HG02798 (cell line): ENCODE data around the gene ANK3.

Experiments used
- ATAC-seq: cut with Tn5 transposase; IDR thresholded peaks from one replicate; pipeline ENCODE4 v1.9.1; 2021; ENCODE audit warnings: mild to moderate bottlenecking; ENCODE audit not compliant: unreplicated experiment, poor library complexity

Gene ANK3

GRCh38 chr10:60414877-60415585, 25.4 kb upstream of the ANK3 start:
- no peak for ATAC-seq

DNA sequence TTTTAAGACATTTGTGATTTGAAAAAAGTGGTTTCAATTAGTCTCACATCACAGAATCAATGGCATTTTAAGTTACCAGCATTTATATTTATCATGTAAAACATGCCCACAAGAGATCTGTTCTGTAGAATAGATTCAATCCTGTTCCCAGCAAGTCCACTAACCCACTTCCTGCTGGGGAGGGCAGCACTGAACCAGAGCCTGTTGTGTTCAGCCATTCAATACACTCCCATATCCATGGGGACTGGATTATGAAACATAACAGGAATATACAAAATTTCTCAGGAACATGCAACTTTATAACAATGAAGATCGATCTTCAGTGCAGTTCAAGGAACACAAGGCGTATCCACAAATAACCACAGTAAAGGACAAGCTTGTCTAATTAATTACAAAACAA, 24.4 kb upstream of the ANK3 start:
- ATAC-seq = no peak

GRCh38 chr10:60413306-60414012, 23.8 kb upstream of the ANK3 start:
- no peak for ATAC-seq

- no peak for ATAC-seq
Observed at GRCh38 chr10:60410970-60411369, 21.3 kb upstream of the ANK3 start.

DNA sequence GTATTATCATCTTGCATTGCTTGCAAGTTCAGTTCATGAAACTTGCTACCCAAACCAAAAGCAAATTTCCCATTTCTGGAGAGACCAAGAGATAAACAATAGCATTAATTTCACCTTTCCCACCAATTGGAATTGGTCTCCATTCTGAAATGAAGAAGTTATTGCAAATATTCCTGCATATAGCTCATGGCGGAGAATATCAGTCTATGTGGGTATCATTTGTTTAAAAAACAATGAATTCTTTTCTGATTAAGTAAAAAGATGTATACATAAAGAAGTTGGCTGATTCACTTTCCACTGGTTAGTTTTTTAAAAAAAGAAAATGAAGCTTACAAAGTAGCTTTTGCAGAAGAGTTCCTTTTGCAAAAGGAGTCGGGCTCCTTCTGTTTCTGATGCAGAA, 19.5 kb upstream of the ANK3 start:
- ATAC-seq = no peak

GRCh38 chr10:60406182-60406581, 16.5 kb upstream of the ANK3 start:
- ATAC-seq = no peak

- no peak for ATAC-seq
Observed at GRCh38 chr10:60405172-60405571, 15.5 kb upstream of the ANK3 start.

DNA sequence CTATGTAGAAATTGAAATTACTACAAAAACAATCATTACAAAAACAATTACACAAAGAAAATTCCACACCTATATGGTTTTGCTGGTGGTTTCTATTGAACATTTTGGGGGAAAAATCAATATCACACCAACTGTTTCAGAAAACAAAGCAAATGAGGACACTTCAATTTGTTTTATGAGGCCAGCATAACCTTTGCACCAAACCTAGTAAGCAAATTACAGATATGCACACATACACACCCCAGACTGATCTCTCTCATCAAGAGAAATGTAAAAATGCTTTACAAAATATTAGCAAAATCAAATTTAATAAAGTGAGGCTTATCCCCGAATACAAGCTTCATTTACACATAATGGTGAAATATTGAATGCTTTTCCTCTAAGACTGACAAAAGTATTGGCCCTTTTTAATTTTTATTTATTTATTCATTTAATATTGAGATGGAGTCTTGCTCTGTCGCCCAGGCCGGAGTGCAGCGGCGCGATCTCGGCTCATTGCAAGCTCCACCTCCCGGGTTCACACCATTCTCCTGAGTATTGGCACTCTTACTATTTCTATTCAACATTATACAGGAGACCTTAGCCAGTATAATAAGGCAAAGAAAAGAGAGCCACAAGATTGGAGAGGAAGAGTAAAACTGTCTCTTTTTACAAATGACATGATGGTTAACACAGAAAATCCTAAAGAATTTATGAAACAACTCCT, 13.6 kb upstream of the ANK3 start:
- ATAC-seq = no peak

DNA sequence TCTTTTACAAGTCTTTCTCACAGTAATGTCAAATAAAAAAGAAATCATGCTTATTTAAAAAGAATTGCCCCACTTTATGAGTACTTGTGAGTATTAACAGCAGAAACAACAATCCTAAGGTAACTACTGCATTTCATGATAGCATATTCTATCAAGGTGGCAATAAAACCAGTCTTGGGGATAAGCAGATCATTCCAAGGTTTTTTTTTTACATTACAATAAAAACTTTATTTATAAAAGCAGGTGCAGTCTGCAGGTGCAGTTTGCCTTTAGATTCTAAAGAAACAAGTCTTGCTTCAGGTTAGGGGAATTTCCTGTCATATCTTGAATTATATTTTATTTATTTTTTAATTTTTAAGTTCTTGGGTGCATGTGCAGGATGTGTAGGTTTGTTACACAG, 10.7 kb upstream of the ANK3 start:
- no peak for ATAC-seq

DNA sequence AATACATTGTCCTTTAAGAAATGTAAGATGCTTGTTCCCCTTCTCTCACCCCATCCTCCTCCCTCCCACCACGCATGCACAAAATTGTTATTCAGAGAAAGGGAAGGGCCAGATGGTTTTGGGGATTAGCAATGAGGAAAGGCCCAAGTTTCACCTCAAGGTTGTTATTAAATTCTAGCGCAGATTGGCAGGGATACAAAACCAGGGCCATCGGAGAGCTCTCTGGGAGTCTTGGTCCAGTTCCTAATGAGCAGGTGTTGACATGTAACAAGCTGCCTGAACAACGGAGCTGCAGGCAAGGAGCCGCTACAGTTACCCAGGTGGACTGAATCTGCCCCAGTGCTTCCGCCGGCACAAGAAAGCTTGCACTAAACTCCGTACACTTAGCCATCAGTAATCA, 9.7 kb upstream of the ANK3 start:
- no peak for ATAC-seq

DNA sequence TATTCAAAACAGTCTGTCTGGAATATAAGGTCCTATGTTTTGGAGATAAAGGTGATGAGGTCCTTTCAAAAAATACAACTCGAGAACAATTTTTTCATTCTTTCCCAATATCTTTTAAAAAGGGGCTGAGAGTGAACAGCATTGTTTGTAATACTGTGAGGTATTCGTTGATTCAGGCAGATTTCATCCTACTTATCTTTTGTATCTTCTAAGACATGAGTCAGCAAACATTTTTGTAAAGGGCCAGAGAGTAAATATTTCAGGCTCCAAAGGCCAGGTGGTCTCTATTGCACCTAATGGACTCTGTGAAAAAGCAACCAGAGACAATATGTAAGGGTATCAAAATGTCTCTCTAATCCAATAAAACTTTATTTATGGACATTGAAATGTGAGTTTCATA, 8.1 kb upstream of the ANK3 start:
- ATAC-seq = no peak

DNA sequence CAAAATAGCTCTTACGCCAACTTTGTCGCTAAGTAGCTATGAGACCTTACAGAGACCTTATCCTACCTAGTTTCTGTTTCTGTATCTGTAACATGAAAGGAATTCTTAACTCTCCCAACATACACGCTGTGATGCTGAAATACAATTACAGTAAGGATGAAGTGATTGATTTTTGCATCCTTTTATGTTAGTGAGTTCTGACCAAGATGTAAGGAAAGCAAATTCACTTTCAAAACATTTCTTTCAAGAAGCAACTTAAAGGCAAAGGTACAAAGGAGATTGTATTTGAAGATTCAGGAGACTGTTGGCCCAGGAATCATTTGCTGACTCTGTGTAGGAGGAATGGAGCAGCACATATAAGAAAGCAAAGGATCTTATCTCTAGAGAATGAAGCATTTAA, 7.1 kb upstream of the ANK3 start:
- ATAC-seq = no peak

GRCh38 chr10:60395711-60396110, 6.0 kb upstream of the ANK3 start:
- ATAC-seq = no peak

DNA sequence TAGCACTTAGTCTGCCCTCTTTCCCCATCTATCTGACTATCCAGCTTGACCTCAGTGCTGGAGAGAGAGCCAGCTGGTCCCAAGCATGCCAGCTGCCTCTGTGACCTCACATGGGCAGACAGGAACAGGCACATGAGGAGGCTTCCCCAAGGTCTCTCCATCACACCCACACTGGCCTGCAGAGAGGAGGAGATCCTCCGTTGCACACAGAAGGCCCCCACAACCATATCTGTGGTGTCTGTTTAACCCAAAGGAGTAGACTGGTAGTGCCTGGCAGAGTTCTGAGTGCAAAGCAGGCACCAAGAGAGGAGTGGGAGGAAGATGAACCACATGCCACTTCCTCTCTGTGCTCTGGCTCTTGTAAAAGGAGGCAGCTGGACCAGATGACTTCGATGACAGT, 4.8 kb upstream of the ANK3 start:
- no peak for ATAC-seq

- ATAC-seq = no peak
Observed at GRCh38 chr10:60390224-60390626, 550 bp upstream of the ANK3 start.

- ATAC-seq = no peak
Observed at GRCh38 chr10:60388709-60389301, 870 bp downstream of the ANK3 start.

DNA sequence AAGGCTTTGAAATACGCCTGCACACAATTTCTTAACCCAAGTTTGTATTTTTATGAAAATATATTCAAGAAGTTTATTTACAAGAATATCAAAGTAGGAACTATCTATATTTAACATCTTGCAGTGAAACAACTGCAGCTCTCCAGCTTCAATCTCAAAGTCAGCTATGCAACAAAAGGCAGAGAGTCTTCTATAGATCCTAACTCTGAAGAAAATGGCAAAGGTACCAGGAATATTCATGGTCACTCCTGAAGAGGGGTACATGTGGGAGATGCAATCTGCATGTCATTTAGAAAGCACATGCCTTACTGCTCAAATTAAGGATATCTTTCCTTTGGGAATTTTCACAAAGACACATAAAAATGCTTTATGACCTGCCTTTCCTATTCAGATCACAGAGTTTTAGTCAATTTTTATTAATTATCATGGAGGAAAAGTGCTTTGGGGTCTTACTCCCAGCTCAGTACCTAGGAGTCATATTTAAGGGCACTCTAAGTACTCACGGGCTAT, 1.5 kb downstream of the ANK3 start:
- ATAC-seq = no peak

- ATAC-seq = no peak
Observed at GRCh38 chr10:60387531-60387930, 2.1 kb downstream of the ANK3 start.

DNA sequence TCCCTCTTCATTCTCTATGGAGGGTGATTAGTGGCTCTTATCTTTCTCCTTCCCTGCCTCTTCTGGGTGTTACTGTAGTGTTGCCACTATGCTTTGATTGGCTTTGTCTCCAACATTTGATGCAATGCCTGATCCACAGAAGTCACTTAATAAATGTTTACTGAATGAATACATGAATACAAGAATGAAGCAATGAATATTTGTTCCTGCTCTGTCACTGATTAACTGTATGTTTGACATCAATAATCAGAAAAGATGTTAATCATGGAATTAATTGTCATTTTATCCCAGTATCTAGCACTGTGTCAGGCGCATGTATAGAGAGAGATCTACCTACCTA, 4.3 kb downstream of the ANK3 start:
- ATAC-seq = no peak

GRCh38 chr10:60384708-60385398, 4.8 kb downstream of the ANK3 start:
- ATAC-seq = no peak

DNA sequence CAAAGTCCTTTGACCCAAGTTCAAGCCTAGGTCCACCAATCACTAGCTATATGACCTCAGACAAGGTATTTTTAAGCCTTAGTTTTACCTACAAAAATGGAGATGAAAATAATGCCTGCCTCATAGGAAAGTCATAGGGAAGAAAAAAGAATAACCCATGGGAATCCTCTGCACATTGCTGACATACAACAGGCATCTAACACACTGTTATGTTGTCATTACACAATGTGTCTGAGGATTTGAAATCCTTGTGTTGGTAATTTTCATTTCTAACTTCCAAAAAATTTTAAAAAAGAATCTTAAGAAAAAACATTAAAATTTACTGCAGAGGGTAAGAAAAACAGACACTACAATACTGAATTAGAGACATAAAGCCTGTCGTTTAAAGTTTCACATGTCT, 5.7 kb downstream of the ANK3 start:
- ATAC-seq = no peak
